Endothelial cell of umbilical vein (primary cell): ENCODE data around the gene YAE1. TPM values are rescaled to one million over a fixed set of nuclear protein-coding genes. Genes with fewer than 3 reads are reported as not detected.

Experiments used
- BruUV-seq: library from RNA; stranded (reverse); fragments of 400-500 nt; replicated peaks from 2 replicates; lab custom pipeline; 2021; lab: Mats Ljungman, UMichigan
- CTCF ChIA-PET: fragments of 300-600, 350-600 bp; sonication (Branson Sonifier 250); formaldehyde crosslinking; loops from one replicate; lab custom pipeline; 2021; ENCODE audit warnings: antibody characterized with exemption, inconsistent platforms; lab: Charles Lee
- POLR2A ChIA-PET: fragments of 300-600, 350-600 bp; sonication (Branson Sonifier 250); formaldehyde crosslinking; loops from one replicate; lab custom pipeline; 2021; ENCODE audit warnings: antibody characterized with exemption, inconsistent platforms; lab: Charles Lee
- DNase-seq: peaks from one replicate; pipeline ENCODE4 v3.0.0-alpha.2; 2011; ENCODE audit warnings: low read depth, low spot score
- FAIRE-seq: peaks from 2 replicates; lab custom pipeline; 2011; peaks lifted over from hg19 to GRCh38; lab: Jason Lieb, UNC
- H2AFZ ChIP-seq: 2 replicates; pipeline ENCODE4 v1.6.0; 2012; ENCODE audit warnings: low read depth, low read length, control low read depth, inconsistent platforms
- H3K27ac ChIP-seq: 2 replicates; pipeline ENCODE4 v1.5.1; 2011; ENCODE audit warnings: low read depth, mild to moderate bottlenecking, control low read depth, low read length, moderate library complexity; ENCODE audit not compliant: insufficient read depth
- H3K27me3 ChIP-seq, 2 experiments: 2 replicates each; pipeline versions ENCODE4 v1.6.0 to v1.6.1; 2011; ENCODE audit warnings: low read length in 2 of 2, mixed read lengths in 1 of 2; ENCODE audit not compliant: control insufficient read depth in 2 of 2, insufficient read depth in 2 of 2
- H3K36me3 ChIP-seq, 2 experiments: 2 replicates in 1 of 2; 3 replicates in 1 of 2; pipeline ENCODE4 v1.5.1; 2011; ENCODE audit warnings: low read length in 2 of 2, mild to moderate bottlenecking in 1 of 2, moderate library complexity in 1 of 2; ENCODE audit not compliant: control insufficient read depth in 2 of 2, insufficient read depth in 2 of 2; ENCODE audit errors: extremely low read depth in 1 of 2
- H3K4me1 ChIP-seq: 3 replicates; pipeline ENCODE4 v1.5.1; 2011; ENCODE audit warnings: mild to moderate bottlenecking, low read length; ENCODE audit not compliant: control insufficient read depth, insufficient read depth; ENCODE audit errors: extremely low read depth
- H3K4me2 ChIP-seq: 2 replicates; pipeline ENCODE4 v1.6.1; 2011; ENCODE audit warnings: low read length, control low read depth, mixed read lengths; ENCODE audit not compliant: insufficient read depth
- H3K4me3 ChIP-seq, 3 experiments: fragments of 200-600 bp in 1 of 3; sonication (generic), shearing (Covaris generic) in 1 of 3; replicated peaks in 1 of 3; 2 replicates each; pipeline ENCODE4 v1.5.1; 2011 to 2016; ENCODE audit warnings: control low read depth in 3 of 3, low read length in 3 of 3, mild to moderate bottlenecking in 2 of 3, inconsistent platforms in 1 of 3, low read depth in 1 of 3, moderate library complexity in 1 of 3; ENCODE audit not compliant: insufficient read depth in 1 of 3
- H3K79me2 ChIP-seq: 2 replicates; pipeline ENCODE4 v1.6.0; 2012; ENCODE audit warnings: low read length, inconsistent platforms; ENCODE audit not compliant: control insufficient read depth, insufficient read depth
- H3K9ac ChIP-seq: replicated peaks from 2 replicates; pipeline ENCODE3; 2011; ENCODE audit warnings: low read length, control low read depth; ENCODE audit not compliant: insufficient read depth; ENCODE audit errors: extremely low read depth
- H3K9me1 ChIP-seq: replicated peaks from 3 replicates; pipeline ENCODE4 v1.6.0; 2011; ENCODE audit warnings: mild to moderate bottlenecking, low read length; ENCODE audit not compliant: control insufficient read depth, insufficient read depth; ENCODE audit errors: extremely low read depth
- H3K9me3 ChIP-seq: replicated peaks from 2 replicates; pipeline ENCODE4 v1.5.1; 2012; ENCODE audit warnings: low read length, inconsistent platforms; ENCODE audit not compliant: control insufficient read depth, insufficient read depth
- H4K20me1 ChIP-seq: replicated peaks from 2 replicates; pipeline ENCODE3; 2011; ENCODE audit warnings: mild to moderate bottlenecking, low read length; ENCODE audit not compliant: control insufficient read depth, insufficient read depth; ENCODE audit errors: extremely low read depth
- CTCF ChIP-seq, 2 donors: IDR thresholded peaks; 1 replicate in 1 of 2; 2 replicates in 1 of 2; pipeline ENCODE4 v1.5.1; 2011; ENCODE audit warnings: low read length in 2 of 2, mild to moderate bottlenecking in 2 of 2, moderate library complexity in 2 of 2, control low read depth in 1 of 2, inconsistent platforms in 1 of 2, low read depth in 1 of 2; ENCODE audit not compliant: insufficient read depth in 1 of 2; ENCODE audit errors: extremely low read depth in 1 of 2
- EZH2 ChIP-seq: IDR thresholded peaks from 2 replicates; pipeline ENCODE4 v1.6.1; 2012; ENCODE audit warnings: borderline replicate concordance, low read depth, mild to moderate bottlenecking, moderate library complexity, low read length, inconsistent platforms; ENCODE audit not compliant: severe bottlenecking
- FOS ChIP-seq: IDR thresholded peaks from 2 replicates; pipeline ENCODE4 v1.6.1; 2011; ENCODE audit warnings: mild to moderate bottlenecking, low read length, moderate library complexity, borderline replicate concordance; ENCODE audit not compliant: insufficient read depth
- GATA2 ChIP-seq: IDR thresholded peaks from 2 replicates; pipeline ENCODE4 v1.7.0; 2011; ENCODE audit warnings: low read depth, mild to moderate bottlenecking, moderate library complexity, mixed read lengths, low read length; ENCODE audit not compliant: insufficient read length, insufficient read depth
- JUN ChIP-seq: IDR thresholded peaks from 2 replicates; pipeline ENCODE4 v1.6.1; 2011; ENCODE audit warnings: borderline replicate concordance, low read depth; ENCODE audit not compliant: insufficient read length, insufficient read depth
- MAX ChIP-seq: IDR thresholded peaks from 2 replicates; pipeline ENCODE4 v1.6.1; 2011; ENCODE audit not compliant: insufficient read depth, insufficient read length
- MYC ChIP-seq: IDR thresholded peaks from one replicate; pipeline ENCODE4 v1.6.1; 2011; ENCODE audit warnings: mild to moderate bottlenecking, low read depth, low read length
- POLR2A ChIP-seq: IDR thresholded peaks from 2 replicates; pipeline ENCODE4 v1.6.1; 2012; ENCODE audit warnings: low read depth, mild to moderate bottlenecking, control low read depth, low read length
- POLR2AphosphoS5 ChIP-seq: IDR thresholded peaks from 2 replicates; pipeline ENCODE4 v1.6.1; 2012; ENCODE audit warnings: low read depth, mild to moderate bottlenecking, control low read depth, low read length, moderate library complexity; ENCODE audit not compliant: insufficient read depth
- dilution Hi-C: fragments of 300-500 bp; cut with MboI; formaldehyde crosslinking; loops from one replicate; pipeline ENCODE4 v1.15.0; 2019; ENCODE audit warnings: low sequenced_read_pairs; ENCODE audit not compliant: extremely low pct_ligation_motif_present
- intact Hi-C: fragments of 100-400 bp; cut with micrococcal nuclease; formaldehyde crosslinking; loops from one replicate; pipeline ENCODE4 v1.10.0; 2022
- polyA plus RNA-seq, 4 experiments: library from polyadenylated mRNA; depleted of rRNA in 3 of 4; stranded (reverse) in 3 of 4; unstranded in 1 of 4; fragments of >200 nt; gene quantifications; 2 replicates each; pipeline versions ENCODE4 v1.2.1 to v1.2.3, GENCODE V29; 2011 to 2012; ENCODE audit warnings: missing spikeins in 1 of 4
- total RNA-seq: library from RNA; stranded (reverse); gene quantifications from 2 replicates; pipeline ENCODE4 v1.2.3, GENCODE V29; 2021

Gene YAE1
- total and polyA plus RNA-seq, 2 donors (not counting 3 experiments of a cell fraction or from before 2014, with no cell fraction given) = 13.3 to 20.7 TPM

GRCh38 chr7:39553436-39553835, 12.8 kb upstream of the YAE1 start:
- intact Hi-C loops (no loop called here), dilution Hi-C loops (no loop called here)
- FAIRE-seq (no peak), DNase-seq (no peak)
- Histone ChIP-seq H3K36me3 (no peaks in the 10 kb centered on the region), H4K20me1 (no peaks in the 10 kb centered on the region), H2AFZ (no peak overlapping the region), H3K4me3 (no peak overlapping the region), H3K9ac (no peak overlapping the region), H3K4me1 (no peaks in the 10 kb centered on the region), H3K9me1 (no peaks in the 10 kb centered on the region), H3K9me3 (no peaks in the 10 kb centered on the region), H3K4me2 (no peak overlapping the region), H3K79me2 (no peaks in the 10 kb centered on the region), H3K27me3 (peaks cover 19% of the 10 kb centered on the region in 2 experiments), H3K27ac (no peak overlapping the region)
- no TSS peak for BruUV-seq
- TF ChIP-seq FOS (no peak), POLR2AphosphoS5 (no peak), POLR2A (no peak), MYC (no peak), GATA2 (no peak), MAX (no peak), JUN (no peak), EZH2 (no peak), CTCF (IDR thresholded peaks at IDR 0.05; ENCODE audit: extremely low read depth in 1 of 2, insufficient read depth in 1 of 2, low read depth in 1 of 2, low read length in 2 of 2) (no peak)
- POLR2A ChIA-PET = no interaction called here
- CTCF ChIA-PET = no interaction called here
